ENCODE data around the gene FANCB. TPM values are rescaled to one million over a fixed set of nuclear protein-coding genes. Genes with fewer than 3 reads are reported as not detected.

FANCB gene
- total RNA-seq, 1 experiment from 2014 or later = 11.3 TPM

- TF ChIP-seq ZBTB33 (IDR thresholded peaks at IDR 0.05; ENCODE audit: extremely low read depth, insufficient replicate concordance, low read length) (no peak), EZH2 (IDR thresholded peaks at IDR 0.05) (no peak), FOSL1 (IDR thresholded peaks at IDR 0.05; ENCODE audit: low read depth) (no peak), ZNF274 (IDR thresholded peaks at IDR 0.05; ENCODE audit: low read depth, low read length) (no peak)
Observed at GRCh38 chrX:14798805-14799397, 74.0 kb downstream of the FANCB start (continued).

Other genes starting within 250 kb of the FANCB start
- gene MOSPD2, start 352 bp upstream of the FANCB start, total RNA-seq (2021; ENCODE audit: unreplicated experiment) = 8.9 TPM